Adrenal gland (tissue), 5 donors: ENCODE results near the gene NPAS3.

Source experiments
- POLR2A ChIP-seq, 2 donors: fragments of 450-650 bp; IDR thresholded peaks; one replicate each; pipeline ENCODE4 v1.6.1; 2017; ENCODE audit warnings: antibody characterized with exemption in 2 of 2, mild to moderate bottlenecking in 2 of 2, moderate library complexity in 1 of 2
- TF ChIP-seq, protein P1 (sequence below), 6 experiments: fragments of 450-650 bp in 4 of 6; fragments of 200-600 bp in 2 of 6; sonication (generic) in 1 of 6; IDR thresholded peaks; 1 replicate in 5 of 6; 2 replicates in 1 of 6; pipeline versions ENCODE4 v1.5.1 to v1.8.0; 2016 to 2021; ENCODE audit warnings: antibody characterized with exemption in 6 of 6, mild to moderate bottlenecking in 2 of 6, moderate library complexity in 1 of 6
- donor health status: DM: no; HTN: no; CAD: no.

DNA sequence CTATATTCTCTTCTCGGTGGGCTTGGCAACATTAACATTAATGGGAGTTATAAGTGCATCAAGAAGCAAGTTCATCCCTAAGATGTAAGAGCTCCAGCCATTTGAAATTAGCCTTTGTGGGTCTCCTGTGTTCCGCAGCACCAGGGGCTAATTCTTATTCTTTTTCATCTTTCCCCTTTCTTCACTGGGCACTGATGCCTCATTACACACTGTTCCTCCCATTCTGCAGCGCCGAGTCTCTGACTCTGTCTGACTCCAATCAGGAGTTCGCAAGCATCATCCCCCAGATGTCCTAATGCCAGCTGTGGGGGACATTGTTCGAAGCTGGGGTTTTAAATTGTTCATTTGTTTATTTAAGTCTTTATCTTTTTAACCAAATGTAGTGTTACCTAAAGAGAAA is 670.9 kb downstream of the NPAS3 start:
- TF ChIP-seq, protein P1, sequence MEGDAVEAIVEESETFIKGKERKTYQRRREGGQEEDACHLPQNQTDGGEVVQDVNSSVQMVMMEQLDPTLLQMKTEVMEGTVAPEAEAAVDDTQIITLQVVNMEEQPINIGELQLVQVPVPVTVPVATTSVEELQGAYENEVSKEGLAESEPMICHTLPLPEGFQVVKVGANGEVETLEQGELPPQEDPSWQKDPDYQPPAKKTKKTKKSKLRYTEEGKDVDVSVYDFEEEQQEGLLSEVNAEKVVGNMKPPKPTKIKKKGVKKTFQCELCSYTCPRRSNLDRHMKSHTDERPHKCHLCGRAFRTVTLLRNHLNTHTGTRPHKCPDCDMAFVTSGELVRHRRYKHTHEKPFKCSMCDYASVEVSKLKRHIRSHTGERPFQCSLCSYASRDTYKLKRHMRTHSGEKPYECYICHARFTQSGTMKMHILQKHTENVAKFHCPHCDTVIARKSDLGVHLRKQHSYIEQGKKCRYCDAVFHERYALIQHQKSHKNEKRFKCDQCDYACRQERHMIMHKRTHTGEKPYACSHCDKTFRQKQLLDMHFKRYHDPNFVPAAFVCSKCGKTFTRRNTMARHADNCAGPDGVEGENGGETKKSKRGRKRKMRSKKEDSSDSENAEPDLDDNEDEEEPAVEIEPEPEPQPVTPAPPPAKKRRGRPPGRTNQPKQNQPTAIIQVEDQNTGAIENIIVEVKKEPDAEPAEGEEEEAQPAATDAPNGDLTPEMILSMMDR (IDR thresholded peaks at IDR 0.05) = no peak
- no peak for TF ChIP-seq POLR2A (IDR thresholded peaks at IDR 0.05)
